GM11168 (cell line): Measurements from ENCODE around the gene PTPRT.

Experiments used
- in situ Hi-C: fragments of 300-500 bp; cut with MboI; formaldehyde crosslinking; loops from one replicate; pipeline ENCODE4 v1.12.0; 2022; ENCODE audit warnings: low sequenced_read_pairs; ENCODE audit not compliant: unreplicated experiment

The PTPRT gene

GRCh38 chr20:42443200-42443599 lies 746.5 kb downstream of the PTPRT start:
- in situ Hi-C loops, result no loop called here

GRCh38 chr20:42442716-42443115 lies 747.0 kb downstream of the PTPRT start:
- in situ Hi-C loops, result no loop called here

GRCh38 chr20:42441864-42442331 lies 747.8 kb downstream of the PTPRT start:
- in situ Hi-C loops, result no loop called here

GRCh38 chr20:42441196-42441863 lies 748.4 kb downstream of the PTPRT start:
- in situ Hi-C loops, result no loop called here

GRCh38 chr20:42435230-42435629 lies 754.5 kb downstream of the PTPRT start:
- in situ Hi-C loops, result no loop called here

DNA sequence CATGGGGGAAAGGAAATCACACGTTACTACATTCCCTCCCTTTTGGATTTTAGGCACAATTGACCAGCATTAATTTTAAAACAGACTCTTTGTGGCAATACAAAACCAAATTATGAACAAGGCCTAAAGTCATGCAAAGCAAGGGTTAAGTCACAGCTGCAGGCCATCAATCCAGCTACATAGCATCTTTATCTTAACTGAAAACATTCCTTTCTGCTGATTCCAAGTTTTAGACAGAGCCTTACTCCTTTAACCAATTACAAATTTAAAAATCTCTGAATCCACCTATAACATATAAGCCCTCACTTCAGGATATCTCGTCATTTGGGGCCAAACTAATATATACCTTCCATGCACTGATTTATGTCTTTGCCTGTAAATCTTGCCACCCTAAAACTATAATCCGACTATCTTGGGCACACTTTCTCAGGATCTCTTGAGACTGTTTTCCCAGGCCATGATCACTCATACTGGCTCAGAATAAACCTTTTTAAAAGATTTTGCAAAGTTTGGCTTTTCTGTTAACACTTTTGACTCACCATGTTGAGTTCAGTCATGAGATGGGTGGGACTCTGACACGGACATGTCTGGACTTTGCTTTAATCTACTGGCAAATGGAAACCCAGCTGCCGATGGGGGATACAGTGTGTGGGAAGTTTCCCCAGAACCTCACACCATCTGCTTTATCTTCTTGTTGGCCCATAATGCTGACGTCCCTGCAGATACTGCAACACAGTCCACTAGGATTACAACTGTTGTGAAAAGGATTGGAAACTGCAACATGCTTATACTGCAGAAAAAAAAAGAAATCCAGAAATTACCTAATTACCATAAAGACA lies 757.0 kb downstream of the PTPRT start:
- in situ Hi-C loops, result no loop called here

DNA sequence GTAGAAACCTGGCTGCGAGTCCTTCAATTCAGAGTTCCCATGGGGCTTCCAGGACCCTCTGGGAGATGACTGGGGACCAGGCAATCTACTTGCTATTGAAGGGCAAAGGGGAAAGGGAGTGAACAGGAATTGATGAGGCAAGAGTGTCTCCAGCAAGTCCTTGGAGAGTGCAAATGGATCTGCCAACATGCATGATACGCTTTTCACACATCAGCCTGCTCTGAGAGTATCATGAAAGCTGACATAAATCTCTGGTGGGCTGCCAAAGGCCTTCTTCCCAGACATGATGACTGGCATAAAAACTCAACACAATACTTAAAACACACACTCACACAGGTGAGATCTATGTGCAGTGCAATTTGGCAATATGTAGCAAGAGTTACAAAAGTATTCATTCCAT lies 759.1 kb downstream of the PTPRT start:
- in situ Hi-C loops, result no loop called here

DNA sequence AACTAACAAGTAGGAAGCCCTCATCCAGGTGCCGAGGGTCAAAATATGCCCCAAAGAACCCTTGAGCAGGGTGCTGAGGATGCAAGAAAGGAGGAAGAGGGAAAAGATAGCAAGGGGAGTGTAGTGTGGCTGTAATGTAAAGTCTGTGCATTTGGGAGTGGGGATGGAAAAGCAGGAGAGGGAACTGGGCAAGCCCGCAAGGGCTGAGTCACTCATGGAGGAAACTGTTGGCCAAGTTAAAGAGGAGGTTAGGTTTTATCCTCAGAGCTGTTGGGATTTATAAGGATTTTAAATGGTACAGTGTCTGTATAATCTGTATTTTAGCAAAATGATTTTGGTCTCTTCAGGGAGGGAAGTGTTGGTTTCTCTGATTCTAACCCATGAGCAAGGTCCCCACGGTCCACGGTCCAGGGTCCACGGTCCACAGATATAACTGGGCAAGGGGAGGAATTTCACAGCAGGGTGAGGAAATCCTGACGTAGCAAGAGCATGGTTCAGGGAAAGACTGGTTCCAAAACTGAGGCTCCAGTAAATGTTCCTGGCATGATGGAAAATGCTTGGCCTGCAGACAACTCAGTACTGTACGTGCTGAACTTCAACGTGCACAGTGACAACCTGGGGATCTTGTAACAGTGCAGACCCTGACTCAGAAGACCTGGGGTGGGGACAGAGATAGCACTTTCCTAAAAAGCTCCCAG lies 759.8 kb downstream of the PTPRT start:
- in situ Hi-C loops, result no loop called here

- in situ Hi-C loops, result no loop called here
These were observed 769.7 kb downstream of the PTPRT start for GRCh38 chr20:42419814-42420532.

DNA sequence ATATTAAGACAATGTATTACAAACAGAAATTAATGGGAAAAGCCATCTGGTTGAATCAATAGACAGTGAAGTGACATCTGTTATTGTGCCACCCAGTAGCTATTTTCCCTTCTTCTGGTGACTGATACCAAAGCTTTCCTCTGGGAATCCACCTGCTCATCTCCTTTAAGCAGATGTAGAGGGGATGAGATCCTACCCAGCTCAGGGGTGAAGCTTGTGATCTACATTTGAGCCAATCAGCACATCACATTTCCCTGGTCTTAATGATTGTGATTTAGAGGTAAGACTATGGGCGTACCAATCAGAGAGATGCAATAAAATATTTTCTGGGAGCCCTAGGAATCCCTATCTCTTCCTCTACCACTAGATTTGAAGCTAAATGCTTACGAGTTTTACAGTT lies 782.9 kb downstream of the PTPRT start:
- in situ Hi-C loops, result no loop called here

DNA sequence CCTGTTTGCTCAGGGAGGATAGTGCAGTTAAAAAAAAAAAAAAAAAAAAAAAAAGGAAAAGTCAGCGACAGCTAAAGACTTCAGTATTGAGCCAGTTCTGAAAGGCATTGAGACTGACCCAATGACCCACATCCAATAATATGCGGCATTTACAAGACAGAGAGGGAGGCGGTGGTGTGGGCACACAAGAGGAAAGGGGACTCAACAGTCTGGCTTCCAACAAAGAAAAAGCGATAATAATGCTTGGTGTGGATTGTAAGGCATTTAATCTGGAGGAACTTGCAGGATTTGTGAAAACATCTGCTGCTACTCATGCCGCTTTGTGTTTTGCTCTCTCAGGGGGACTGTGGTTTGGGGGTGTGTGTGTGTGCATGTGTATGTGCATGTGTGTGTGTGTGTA lies 787.3 kb downstream of the PTPRT start:
- in situ Hi-C loops, result no loop called here

DNA sequence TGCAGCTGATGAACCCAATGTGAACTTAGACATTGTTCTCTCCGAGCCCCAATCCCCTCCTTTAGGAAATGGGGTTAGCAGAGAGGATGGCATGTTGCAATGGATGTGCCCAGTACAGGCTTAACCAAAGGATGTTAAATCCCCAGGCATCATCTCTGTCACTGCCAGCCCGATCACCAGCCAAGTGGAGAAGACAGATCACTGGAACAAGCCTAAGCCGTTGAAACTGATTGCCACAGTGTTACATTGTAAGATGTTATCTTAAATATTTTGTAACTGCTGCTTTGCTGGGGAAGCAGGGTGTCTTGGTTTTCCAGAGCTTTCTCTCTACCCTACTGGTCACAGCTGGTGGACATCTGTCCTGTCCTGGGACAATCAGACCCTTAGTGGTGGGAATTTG lies 788.1 kb downstream of the PTPRT start:
- in situ Hi-C loops, result no loop called here

DNA sequence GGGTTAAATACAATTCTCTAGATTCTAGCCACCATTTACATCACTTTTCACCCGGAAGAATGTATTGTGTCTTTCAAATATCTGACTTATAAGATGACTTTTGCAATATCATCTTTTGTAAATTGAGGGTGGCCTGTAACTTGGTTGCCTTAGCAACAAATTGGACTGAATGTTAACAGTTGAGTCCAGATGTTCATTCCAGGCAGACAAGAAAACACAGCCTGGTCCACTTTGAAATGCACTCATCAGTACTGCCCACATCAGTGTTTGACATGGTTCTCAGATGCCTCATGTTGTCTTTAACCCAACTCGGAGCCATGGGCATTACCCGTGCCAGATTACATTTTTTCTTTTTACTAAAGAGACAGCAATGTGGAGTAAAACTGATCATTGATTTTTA lies 789.9 kb downstream of the PTPRT start:
- in situ Hi-C loops, result no loop called here

- in situ Hi-C loops, result no loop called here
These were observed 797.3 kb downstream of the PTPRT start for GRCh38 chr20:42392442-42392841.

GRCh38 chr20:42391807-42392206 lies 797.9 kb downstream of the PTPRT start:
- in situ Hi-C loops, result no loop called here

DNA sequence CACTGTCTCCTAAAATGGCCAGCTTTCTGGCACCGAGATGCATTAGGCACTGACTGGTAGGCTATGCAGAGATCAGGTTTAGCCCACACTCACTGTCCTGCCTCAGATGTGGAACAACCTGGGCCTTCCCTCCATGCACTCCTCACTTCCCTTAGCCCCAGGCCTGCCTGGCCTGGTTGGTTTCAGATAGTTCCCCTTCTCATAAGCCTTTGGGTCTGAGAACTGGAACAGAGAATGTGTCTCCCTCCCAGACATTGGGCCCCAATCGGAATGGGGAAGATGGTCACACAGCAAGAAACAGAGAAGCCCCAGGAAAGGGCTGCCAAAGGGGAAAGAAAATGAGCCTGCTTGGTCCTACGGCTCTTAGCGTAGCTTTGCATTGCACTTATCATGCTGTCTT lies 809.4 kb downstream of the PTPRT start:
- in situ Hi-C loops, result loop anchor here (5.0 kb wide), 1 partner anchor 97 kb away; no protein-coding TSS in a partner anchor

DNA sequence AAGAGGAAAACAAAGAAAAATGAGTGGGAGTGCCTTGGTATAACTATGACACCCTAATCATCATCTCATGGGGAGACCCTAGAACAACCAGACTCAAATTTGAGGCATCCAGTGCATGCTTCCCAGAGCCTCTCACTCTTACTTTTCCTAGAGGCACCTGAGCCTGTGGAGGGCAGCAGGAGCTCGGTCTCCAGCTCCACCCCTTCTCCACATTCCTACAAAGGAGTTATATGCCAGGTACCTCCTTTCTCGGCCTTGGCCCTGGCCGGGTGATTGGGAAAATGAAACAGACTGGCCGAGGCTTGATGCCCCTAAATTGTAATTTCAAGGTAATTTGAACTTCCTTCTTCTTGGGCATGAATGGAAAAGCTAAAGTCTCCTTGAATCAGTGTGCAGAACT lies 810.3 kb downstream of the PTPRT start:
- in situ Hi-C loops, result no loop called here

GRCh38 chr20:42378826-42379225 lies 810.9 kb downstream of the PTPRT start:
- in situ Hi-C loops, result no loop called here

GRCh38 chr20:42376131-42376530 lies 813.6 kb downstream of the PTPRT start:
- in situ Hi-C loops, result no loop called here

GRCh38 chr20:42373049-42373448 lies 816.7 kb downstream of the PTPRT start:
- in situ Hi-C loops, result no loop called here
